Measurements from ENCODE around the gene GSTCD.

Gene GSTCD

GRCh38 chr4:105805501-105806120, 97.0 kb downstream of the GSTCD start:
- H3K4me3 ChIP-seq (ENCODE audit: low read depth, low read length), result no peak overlapping the region
- H3K4me1 ChIP-seq, result no peaks in the 10 kb centered on the region
- no peak for TF ChIP-seq CTCF (IDR thresholded peaks at IDR 0.05)
- H3K79me2 ChIP-seq, result no peaks in the 10 kb centered on the region
- H3K27ac ChIP-seq, result no peak overlapping the region
- no peaks in the 10 kb centered on the region for H3K27me3 ChIP-seq (ENCODE audit: control insufficient read depth, insufficient read depth, low read length)
- no peak overlapping the region for H3K4me2 ChIP-seq (ENCODE audit: low read length)
- no peak overlapping the region for H2AFZ ChIP-seq
- no peaks in the 10 kb centered on the region for H3K9me3 ChIP-seq (ENCODE audit: control insufficient read depth, low read length)
- no peak overlapping the region for H3K9ac ChIP-seq
- no peaks in the 10 kb centered on the region for H3K36me3 ChIP-seq (ENCODE audit: control insufficient read depth, insufficient read depth, low read length)

- Histone ChIP-seq H3K9ac (no peak overlapping the region), H3K27ac (no peak overlapping the region), H3K36me3 (ENCODE audit: control insufficient read depth, insufficient read depth, low read length) (no peaks in the 10 kb centered on the region), H3K27me3 (ENCODE audit: control insufficient read depth, insufficient read depth, low read length) (no peaks in the 10 kb centered on the region), H3K4me1 (no peaks in the 10 kb centered on the region), H3K79me2 (no peaks in the 10 kb centered on the region), H3K9me3 (ENCODE audit: control insufficient read depth, low read length) (no peaks in the 10 kb centered on the region), H3K4me3 (ENCODE audit: low read depth, low read length) (no peak overlapping the region), H3K4me2 (ENCODE audit: low read length) (no peak overlapping the region), H2AFZ (no peak overlapping the region)
- TF ChIP-seq CTCF (IDR thresholded peaks at IDR 0.05), result no peak
These were observed 98.9 kb downstream of the GSTCD start for GRCh38 chr4:105807496-105807895.

GRCh38 chr4:105808030-105808749, 99.6 kb downstream of the GSTCD start:
- TF ChIP-seq CTCF (IDR thresholded peaks at IDR 0.05), result no peak
- Histone ChIP-seq H3K27ac (no peak overlapping the region), H2AFZ (no peak overlapping the region), H3K4me2 (ENCODE audit: low read length) (no peak overlapping the region), H3K36me3 (ENCODE audit: control insufficient read depth, insufficient read depth, low read length) (no peaks in the 10 kb centered on the region), H3K4me3 (ENCODE audit: low read depth, low read length) (no peak overlapping the region), H3K9ac (no peak overlapping the region), H3K4me1 (no peaks in the 10 kb centered on the region), H3K27me3 (ENCODE audit: control insufficient read depth, insufficient read depth, low read length) (no peaks in the 10 kb centered on the region), H3K9me3 (ENCODE audit: control insufficient read depth, low read length) (no peaks in the 10 kb centered on the region), H3K79me2 (no peaks in the 10 kb centered on the region)

GRCh38 chr4:105808750-105809041, 100.1 kb downstream of the GSTCD start:
- Histone ChIP-seq H3K9me3 (ENCODE audit: control insufficient read depth, low read length) (no peaks in the 10 kb centered on the region), H3K27ac (no peak overlapping the region), H3K4me2 (ENCODE audit: low read length) (no peak overlapping the region), H3K4me3 (ENCODE audit: low read depth, low read length) (no peak overlapping the region), H3K36me3 (ENCODE audit: control insufficient read depth, insufficient read depth, low read length) (no peaks in the 10 kb centered on the region), H2AFZ (no peak overlapping the region), H3K27me3 (ENCODE audit: control insufficient read depth, insufficient read depth, low read length) (no peaks in the 10 kb centered on the region), H3K79me2 (no peaks in the 10 kb centered on the region), H3K9ac (no peak overlapping the region), H3K4me1 (no peaks in the 10 kb centered on the region)
- no peak for TF ChIP-seq CTCF (IDR thresholded peaks at IDR 0.05)

- Histone ChIP-seq H3K79me2 (no peaks in the 10 kb centered on the region), H3K27ac (no peak overlapping the region), H3K36me3 (ENCODE audit: control insufficient read depth, insufficient read depth, low read length) (no peaks in the 10 kb centered on the region), H3K4me1 (no peaks in the 10 kb centered on the region), H2AFZ (no peak overlapping the region), H3K9me3 (ENCODE audit: control insufficient read depth, low read length) (no peaks in the 10 kb centered on the region), H3K4me3 (ENCODE audit: low read depth, low read length) (no peak overlapping the region), H3K4me2 (ENCODE audit: low read length) (no peak overlapping the region), H3K9ac (no peak overlapping the region), H3K27me3 (ENCODE audit: control insufficient read depth, insufficient read depth, low read length) (no peaks in the 10 kb centered on the region)
- no peak for TF ChIP-seq CTCF (IDR thresholded peaks at IDR 0.05)
These were observed 107.1 kb downstream of the GSTCD start for GRCh38 chr4:105815701-105816100.

Measured in parathyroid adenoma (tissue), 2 donors.